Mesenchymal stem cell (in vitro differentiated cells and primary cell): ENCODE measurements around the gene PGM5.

ENCODE experiments used
- DNase-seq: peaks from one replicate; pipeline ENCODE4 v3.0.0-alpha.2; 2013
- H2AFZ ChIP-seq: one replicate; pipeline ENCODE4 v1.6.1; 2013; ENCODE audit warnings: low read depth, mild to moderate bottlenecking, control low read depth, inconsistent platforms, low read length, moderate library complexity
- H2AK5ac ChIP-seq: 2 replicates; pipeline ENCODE4 v1.6.1; 2013; ENCODE audit warnings: low read length, moderate library complexity, mild to moderate bottlenecking, inconsistent platforms; ENCODE audit not compliant: severe bottlenecking
- H2BK120ac ChIP-seq: one replicate; pipeline ENCODE4 v1.6.1; 2013; ENCODE audit warnings: low read depth, mild to moderate bottlenecking, inconsistent platforms, low read length, moderate library complexity
- H2BK12ac ChIP-seq, 2 experiments: one replicate each; pipeline ENCODE4 v1.6.1; 2013; ENCODE audit warnings: inconsistent platforms in 2 of 2, low read length in 2 of 2, mild to moderate bottlenecking in 2 of 2, moderate library complexity in 2 of 2, control low read depth in 1 of 2
- H2BK15ac ChIP-seq: one replicate; pipeline ENCODE4 v1.6.1; 2013; ENCODE audit warnings: mild to moderate bottlenecking, low read depth, inconsistent platforms; ENCODE audit not compliant: poor library complexity, severe bottlenecking
- H2BK5ac ChIP-seq: 2 replicates; pipeline ENCODE4 v1.6.1; 2013; ENCODE audit warnings: low read depth, mild to moderate bottlenecking, low read length, control low read depth, inconsistent platforms; ENCODE audit not compliant: poor library complexity, severe bottlenecking
- H3K14ac ChIP-seq, 2 experiments: one replicate each; pipeline ENCODE4 v1.6.1; 2013; ENCODE audit warnings: inconsistent platforms in 2 of 2, low read length in 2 of 2, control low read depth in 1 of 2, mild to moderate bottlenecking in 1 of 2, moderate library complexity in 1 of 2
- H3K18ac ChIP-seq, 2 experiments: one replicate each; pipeline ENCODE4 v1.6.1; 2013; ENCODE audit warnings: inconsistent platforms in 2 of 2, low read length in 2 of 2, control low read depth in 1 of 2, low read depth in 1 of 2, mild to moderate bottlenecking in 1 of 2
- H3K23ac ChIP-seq, 2 experiments: one replicate each; pipeline ENCODE4 v1.6.1; 2013; ENCODE audit warnings: inconsistent platforms in 2 of 2, low read length in 2 of 2, mild to moderate bottlenecking in 2 of 2, moderate library complexity in 2 of 2, control low read depth in 1 of 2
- H3K27ac ChIP-seq: 2 replicates; pipeline ENCODE4 v1.5.1; 2013; ENCODE audit warnings: mild to moderate bottlenecking, moderate library complexity, low read length, control low read depth, inconsistent platforms; ENCODE audit not compliant: poor library complexity, severe bottlenecking
- H3K27me3 ChIP-seq, 2 experiments: 2 replicates each; pipeline versions ENCODE4 v1.6.1 to v1.7.0; 2013; ENCODE audit warnings: low read length in 2 of 2, mild to moderate bottlenecking in 2 of 2, moderate library complexity in 2 of 2, control low read depth in 1 of 2, inconsistent platforms in 1 of 2; ENCODE audit not compliant: control insufficient read depth in 1 of 2, insufficient read depth in 1 of 2
- H3K36me3 ChIP-seq, 2 experiments: 2 replicates each; pipeline versions ENCODE4 v1.6.1 to v1.7.0; 2013; ENCODE audit warnings: low read length in 2 of 2, control low read depth in 1 of 2, inconsistent platforms in 1 of 2, low read depth in 1 of 2, mild to moderate bottlenecking in 1 of 2; ENCODE audit not compliant: insufficient read depth in 2 of 2, control insufficient read depth in 1 of 2
- H3K4ac ChIP-seq, 2 experiments: one replicate each; pipeline ENCODE4 v1.6.1; 2013; ENCODE audit warnings: inconsistent platforms in 2 of 2, low read length in 2 of 2, mild to moderate bottlenecking in 2 of 2, moderate library complexity in 2 of 2, control low read depth in 1 of 2, low read depth in 1 of 2
- H3K4me1 ChIP-seq: 2 replicates; pipeline ENCODE4 v1.6.1; 2013; ENCODE audit warnings: low read depth, low read length, control low read depth; ENCODE audit not compliant: control insufficient read depth, insufficient read depth
- H3K4me2 ChIP-seq: 2 replicates; pipeline ENCODE4 v1.6.1; 2013; ENCODE audit warnings: low read length, mild to moderate bottlenecking, inconsistent platforms; ENCODE audit not compliant: poor library complexity, severe bottlenecking
- H3K4me3 ChIP-seq, 2 experiments: 2 replicates each; pipeline versions ENCODE4 v1.5.1 to v1.7.0; 2013; ENCODE audit warnings: low read length in 2 of 2, mild to moderate bottlenecking in 2 of 2, control low read depth in 1 of 2, low read depth in 1 of 2; ENCODE audit not compliant: insufficient read depth in 1 of 2
- H3K79me1 ChIP-seq: replicated peaks from 2 replicates; pipeline ENCODE4 v1.6.1; 2013; ENCODE audit warnings: mild to moderate bottlenecking, control low read depth, low read length, inconsistent platforms; ENCODE audit not compliant: poor library complexity, severe bottlenecking
- H3K9ac ChIP-seq: 2 replicates; pipeline ENCODE4 v1.7.0; 2013; ENCODE audit warnings: mild to moderate bottlenecking, low read length, moderate library complexity
- H3K9me3 ChIP-seq: 2 replicates; pipeline ENCODE4 v1.7.0; 2013; ENCODE audit warnings: mild to moderate bottlenecking, low read length; ENCODE audit not compliant: control insufficient read depth
- H4K8ac ChIP-seq: one replicate; pipeline ENCODE4 v1.6.1; 2013; ENCODE audit warnings: inconsistent platforms, mild to moderate bottlenecking, low read length, moderate library complexity
- H4K91ac ChIP-seq: one replicate; pipeline ENCODE4 v1.6.1; 2013; ENCODE audit warnings: mild to moderate bottlenecking, low read length, inconsistent platforms
- WGBS: methylation state at CpG from one replicate; pipeline ENCODE4 v1.1.7; 2013; ENCODE audit warnings: mixed read lengths; 5-methylcytosine and 5-hydroxymethylcytosine counted together

The PGM5 gene

DNA sequence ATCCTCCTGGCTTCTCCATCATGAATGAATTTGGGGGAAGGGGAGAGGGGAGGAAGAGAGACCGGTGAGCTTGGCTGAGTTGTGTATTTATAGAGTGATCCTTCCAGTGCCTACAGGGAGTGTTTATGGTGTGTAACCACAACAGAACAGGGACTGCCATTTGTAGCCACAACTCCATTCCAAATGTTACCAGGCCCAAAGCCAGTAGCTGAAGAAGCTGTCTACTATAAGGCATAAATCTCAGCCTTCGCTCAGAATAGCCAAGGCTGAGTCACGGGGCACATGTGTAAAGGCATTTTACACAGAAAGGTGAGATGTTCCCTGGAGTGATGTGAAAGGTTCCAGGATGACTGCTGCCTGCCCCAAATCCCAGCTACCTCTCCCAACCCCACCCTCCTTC lies 181.8 kb downstream of the PGM5 start:
- no peak overlapping the region for H4K8ac ChIP-seq
- no peak overlapping the region for H3K9ac ChIP-seq
- H4K91ac ChIP-seq, result no peak overlapping the region
- no peaks in the 10 kb centered on the region for H3K27me3 ChIP-seq
- no peak overlapping the region for H3K27ac ChIP-seq
- no peak overlapping the region for H2AFZ ChIP-seq
- no peak overlapping the region for H3K4me3 ChIP-seq
- no peaks in the 10 kb centered on the region for H3K4me1 ChIP-seq
- H2BK120ac ChIP-seq, result no peak overlapping the region
- H3K4ac ChIP-seq, result no peak overlapping the region
- no peak overlapping the region for H3K4me2 ChIP-seq
- H2BK5ac ChIP-seq, result no peak overlapping the region
- no peak overlapping the region for H2AK5ac ChIP-seq
- peak; percentile 64 for DNase-seq
- H3K14ac ChIP-seq, result no peak overlapping the region
- H3K36me3 ChIP-seq, result no peaks in the 10 kb centered on the region
- WGBS, result 75% methylated on average over 3 of the region's 3 CpGs
- H3K18ac ChIP-seq, result no peak overlapping the region
- H3K9me3 ChIP-seq, result no peaks in the 10 kb centered on the region
- H2BK15ac ChIP-seq, result no peak overlapping the region
- H2BK12ac ChIP-seq, result no peak overlapping the region
- no peak overlapping the region for H3K23ac ChIP-seq
- H3K79me1 ChIP-seq, result no peaks in the 10 kb centered on the region

DNA sequence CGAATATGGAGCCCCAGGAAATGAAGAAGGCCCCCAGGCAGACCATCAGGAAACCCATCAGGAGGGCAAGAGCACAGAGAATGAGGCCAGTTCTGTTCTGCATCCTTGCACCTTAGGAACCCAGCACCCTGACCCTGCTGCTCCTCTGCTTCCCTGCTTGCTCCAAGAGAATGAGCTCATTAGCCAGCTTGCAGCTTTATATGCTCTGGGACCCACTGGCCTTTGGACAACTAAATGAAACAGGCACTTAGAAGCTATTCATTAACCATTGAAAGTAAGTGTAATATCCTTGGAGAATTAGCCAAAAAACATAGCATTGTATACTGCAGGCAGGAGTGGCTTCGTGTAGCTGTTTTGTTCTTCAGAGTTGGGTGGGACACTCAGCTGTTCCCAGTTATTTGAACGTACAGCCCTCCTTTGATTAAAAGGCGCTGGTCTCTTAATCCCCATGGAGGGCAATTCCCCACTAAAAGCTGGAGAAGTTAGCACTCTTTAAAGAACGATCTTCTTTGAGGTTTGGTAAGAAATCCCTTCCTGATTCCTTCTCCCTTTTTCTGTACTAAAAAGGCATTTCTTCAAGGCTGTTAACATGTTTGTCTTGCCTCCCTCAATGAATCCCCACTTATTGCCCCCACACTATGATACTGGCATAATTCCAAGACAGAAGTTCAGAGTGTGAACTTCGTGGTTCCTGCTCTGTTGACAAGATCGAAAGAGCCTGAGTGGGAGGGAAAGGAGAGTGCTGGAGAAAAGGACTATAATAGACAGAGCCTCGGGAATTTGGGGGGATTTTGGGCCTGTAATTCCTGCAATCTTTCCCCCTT lies 184.5 kb downstream of the PGM5 start, which contains the start of gene TMEM252:
TMEM252 (minus strand) TSS at position 172 of the 824 bp plus-strand sequence; CDS start at position 103, 69 bp downstream.
- no peak within 1 kb of the TSS for H3K27ac ChIP-seq
- H3K4ac ChIP-seq, result no peak within 1 kb of the TSS
- H2BK15ac ChIP-seq, result no peak within 1 kb of the TSS
- H3K14ac ChIP-seq, result no peak within 1 kb of the TSS
- no peak within 1 kb of the TSS for H3K18ac ChIP-seq
- no peaks in the 10 kb centered on the region for H3K79me1 ChIP-seq
- H3K23ac ChIP-seq, result no peak within 1 kb of the TSS
- no peak within 1 kb of the TSS for H4K91ac ChIP-seq
- H4K8ac ChIP-seq, result peak within 1 kb of the TSS; percentile 29
- no peak within 1 kb of the TSS for H3K9ac ChIP-seq
- H3K4me1 ChIP-seq, result no peaks in the 10 kb centered on the region
- DNase-seq, result no peak
- no peak within 1 kb of the TSS for H2AFZ ChIP-seq
- H3K36me3 ChIP-seq, result no peaks in the 10 kb centered on the region
- H3K27me3 ChIP-seq, result no peaks in the 10 kb centered on the region
- no peak within 1 kb of the TSS for H2BK120ac ChIP-seq
- H3K9me3 ChIP-seq, result no peaks in the 10 kb centered on the region
- H3K4me3 ChIP-seq, result no peak within 1 kb of the TSS
- H3K4me2 ChIP-seq, result no peak within 1 kb of the TSS
- WGBS, result 65% methylated on average over 7 of the region's 8 CpGs
- H2AK5ac ChIP-seq, result no peak within 1 kb of the TSS
- no peak within 1 kb of the TSS for H2BK5ac ChIP-seq
- no peak within 1 kb of the TSS for H2BK12ac ChIP-seq

DNA sequence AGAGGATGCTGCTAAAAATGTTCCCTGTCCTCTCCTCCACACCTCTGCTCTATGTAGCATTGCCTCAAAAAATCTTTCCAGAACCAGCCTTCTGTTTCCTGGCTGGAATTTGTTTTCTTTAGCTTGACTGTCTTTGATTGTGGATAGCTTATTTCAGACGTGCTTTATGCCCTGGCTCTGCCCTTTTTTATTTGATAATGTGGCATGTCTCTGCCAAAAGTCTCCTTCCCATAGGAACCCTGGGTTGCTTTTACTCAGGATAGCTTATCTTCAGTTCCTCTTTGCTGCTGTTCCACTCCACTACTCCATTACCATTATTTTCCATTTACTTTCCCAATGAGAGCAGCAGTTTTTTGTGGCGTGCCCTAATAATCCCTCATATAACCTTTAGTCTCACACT lies 185.2 kb downstream of the PGM5 start:
- Histone ChIP-seq H3K4ac (no peak overlapping the region), H2BK5ac (no peak overlapping the region), H3K9ac (no peak overlapping the region), H3K36me3 (no peaks in the 10 kb centered on the region), H2AK5ac (no peak overlapping the region), H3K27ac (no peak overlapping the region), H3K27me3 (no peaks in the 10 kb centered on the region), H3K4me3 (no peak overlapping the region), H2BK12ac (no peak overlapping the region), H3K9me3 (no peaks in the 10 kb centered on the region), H2BK120ac (no peak overlapping the region), H2BK15ac (no peak overlapping the region), H4K91ac (no peak overlapping the region), H3K4me2 (no peak overlapping the region), H4K8ac (no peak overlapping the region), H3K23ac (no peak overlapping the region), H3K4me1 (no peaks in the 10 kb centered on the region), H2AFZ (no peak overlapping the region), H3K14ac (no peak overlapping the region), H3K18ac (no peak overlapping the region), H3K79me1 (no peaks in the 10 kb centered on the region)
- 75% methylated on average over 2 of the region's 2 CpGs for WGBS
- DNase-seq, result no peak

DNA sequence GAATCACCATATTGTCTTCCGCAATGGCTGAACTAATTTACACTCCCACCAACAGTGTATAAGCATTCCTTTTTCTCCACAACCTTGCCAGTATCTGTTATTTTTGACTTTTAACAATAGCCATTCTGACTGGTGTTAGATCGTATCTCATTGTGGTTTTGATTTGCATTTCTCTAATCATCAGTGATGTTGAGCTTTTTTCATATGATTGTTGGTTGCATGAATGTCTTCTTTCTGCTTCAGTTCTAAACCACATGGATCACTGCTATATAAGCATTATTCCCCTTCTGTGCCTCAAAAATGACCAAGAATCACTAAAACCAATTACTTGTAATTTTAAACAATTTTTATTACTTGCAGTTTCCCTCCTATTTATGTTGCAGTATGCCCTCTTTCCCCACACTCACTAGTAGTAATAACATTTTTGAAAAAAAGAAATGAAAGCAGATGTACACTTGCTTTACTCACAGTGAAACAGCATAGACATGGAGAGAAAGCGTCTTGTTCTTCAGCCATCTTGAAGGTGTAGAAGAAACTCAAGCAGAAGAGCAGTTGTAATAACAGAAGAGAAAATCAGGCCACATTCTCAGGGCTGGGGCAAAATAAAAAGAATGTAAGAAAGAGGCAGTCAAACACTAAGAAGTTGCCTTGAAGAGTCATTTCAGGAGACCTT lies 188.8 kb downstream of the PGM5 start:
- no peak for DNase-seq
- H3K4ac ChIP-seq, result no peak overlapping the region
- no peak overlapping the region for H3K23ac ChIP-seq
- H3K9me3 ChIP-seq, result no peaks in the 10 kb centered on the region
- no peaks in the 10 kb centered on the region for H3K27me3 ChIP-seq
- no peak overlapping the region for H2AFZ ChIP-seq
- no peak overlapping the region for H2BK15ac ChIP-seq
- WGBS, result 92% methylated on average over 3 of the region's 3 CpGs
- no peak overlapping the region for H3K27ac ChIP-seq
- no peaks in the 10 kb centered on the region for H3K36me3 ChIP-seq
- H4K91ac ChIP-seq, result no peak overlapping the region
- H3K4me1 ChIP-seq, result no peaks in the 10 kb centered on the region
- no peak overlapping the region for H2BK12ac ChIP-seq
- H2AK5ac ChIP-seq, result no peak overlapping the region
- no peak overlapping the region for H3K4me2 ChIP-seq
- no peak overlapping the region for H3K18ac ChIP-seq
- H3K9ac ChIP-seq, result no peak overlapping the region
- H3K4me3 ChIP-seq, result no peak overlapping the region
- H3K14ac ChIP-seq, result no peak overlapping the region
- no peak overlapping the region for H4K8ac ChIP-seq
- H2BK120ac ChIP-seq, result no peak overlapping the region
- H2BK5ac ChIP-seq, result no peak overlapping the region
- no peaks in the 10 kb centered on the region for H3K79me1 ChIP-seq
